ENCODE measurements around the gene OR51S1. TPM values are rescaled to one million over a fixed set of nuclear protein-coding genes. Genes with fewer than 3 reads are reported as not detected.

OR51S1 gene
- total and polyA plus RNA-seq, 10 of the 15 experiments (the other 5 are each of a cell fraction or from before 2014, with no cell fraction given), result not detected

- no peaks in the 10 kb centered on the region for H3K79me2 ChIP-seq (ENCODE audit: control insufficient read depth, insufficient read depth, low read length)
- in situ Hi-C loops (cut with MboI), result no loop called here
- SMC1A ChIA-PET (ENCODE audit: uncharacterized antibody, unreplicated experiment), result no interaction called here
- no peaks in the 10 kb centered on the region for H3K36me3 ChIP-seq (ENCODE audit: control insufficient read depth in 2 of 2, insufficient read depth in 2 of 2, low read length in 1 of 2)
- CTCF ChIA-PET, result no interaction called here
- WGBS (ENCODE audit: insufficient coverage, insufficient replicate concordance, low lambda C conversion rate, missing lambda C conversion rate), result 16% methylated on average over 3 of the region's 3 CpGs
- H3K4me1 ChIP-seq (ENCODE audit: control insufficient read depth, insufficient read depth, low read length), result no peaks in the 10 kb centered on the region
- ATAC-seq (no peak), DNase-seq (ENCODE audit: low read depth, low spot score) (no peak), FAIRE-seq (no peak)
- intact Hi-C loops (cut with micrococcal nuclease; ENCODE audit: unreplicated experiment), result no loop called here
- no peak overlapping the region for H3K27ac ChIP-seq (ENCODE audit: control insufficient read depth, insufficient read depth)
- no peak for TF ChIP-seq E4F1 (IDR thresholded peaks at IDR 0.05; ENCODE audit: borderline replicate concordance, partially characterized antibody)
- TF ChIP-seq RFX5 (IDR thresholded peaks at IDR 0.05; ENCODE audit: low read depth, low read length), result no peak
- H4K20me1 ChIP-seq (ENCODE audit: control insufficient read depth, insufficient read depth), result no peaks in the 10 kb centered on the region
- no peaks in the 10 kb centered on the region for H3K27me3 ChIP-seq (replicated peaks in 1 of 2; ENCODE audit: control insufficient read depth in 2 of 2, insufficient read depth in 2 of 2, low read length in 1 of 2)
- H3K4me2 ChIP-seq (ENCODE audit: control insufficient read depth, insufficient read depth), result no peak overlapping the region
- RAD21 ChIA-PET (ENCODE audit: unreplicated experiment), result no interaction called here
- no peak overlapping the region for H2AFZ ChIP-seq (ENCODE audit: control insufficient read depth, low read depth, low read length)
- no peak overlapping the region for H3K9ac ChIP-seq (ENCODE audit: control insufficient read depth, insufficient read depth, low read length)
- no peak overlapping the region for H3K4me3 ChIP-seq
- BruUV-seq (replicated peaks), result no TSS peak
- H3K9me3 ChIP-seq (replicated peaks; ENCODE audit: control insufficient read depth, insufficient read depth, low read length), result no peaks in the 10 kb centered on the region
- POLR2A ChIA-PET, result no interaction called here
Measured at GRCh38 chr11:4886186-4886585, 37.2 kb upstream of the OR51S1 start.

GRCh38 chr11:4884361-4884760, 35.4 kb upstream of the OR51S1 start:
- DNase-seq (ENCODE audit: low read depth, low spot score), result no peak
- no peaks in the 10 kb centered on the region for H3K27me3 ChIP-seq (replicated peaks in 1 of 2; ENCODE audit: control insufficient read depth in 2 of 2, insufficient read depth in 2 of 2, low read length in 1 of 2)
- ChIA-PET RAD21 (ENCODE audit: unreplicated experiment) (no interaction called here), SMC1A (ENCODE audit: uncharacterized antibody, unreplicated experiment) (no interaction called here), POLR2A (no interaction called here), CTCF (no interaction called here)
- no peak overlapping the region for H3K9ac ChIP-seq (ENCODE audit: control insufficient read depth, insufficient read depth, low read length)
- no peak for TF ChIP-seq RELA (IDR thresholded peaks at IDR 0.05; ENCODE audit: borderline replicate concordance, partially characterized antibody)
- no peak for TF ChIP-seq POLR2AphosphoS2 (IDR thresholded peaks at IDR 0.05; ENCODE audit: low read depth, low read length)
- no peak for TF ChIP-seq NR2C2 (IDR thresholded peaks at IDR 0.05; ENCODE audit: borderline replicate concordance, control insufficient read depth, insufficient read length, low read depth)
- TF ChIP-seq MTA3 (IDR thresholded peaks at IDR 0.05; ENCODE audit: borderline replicate concordance, low read length), result no peak
- TF ChIP-seq NRF1 (conservative IDR thresholded peaks at IDR 0.05; ENCODE audit: low read depth, low read length), result no peak
- H3K9me3 ChIP-seq (replicated peaks; ENCODE audit: control insufficient read depth, insufficient read depth, low read length), result no peaks in the 10 kb centered on the region
- H3K27ac ChIP-seq (ENCODE audit: control insufficient read depth, insufficient read depth), result no peak overlapping the region
- no TSS peak for BruUV-seq (replicated peaks)
- ATAC-seq, result no peak
- whole genome bisulfite sequencing (ENCODE audit: insufficient coverage, insufficient replicate concordance, low lambda C conversion rate, missing lambda C conversion rate), result 30% methylated on average over 3 of the region's 3 CpGs
- H3K4me3 ChIP-seq, result no peak overlapping the region
- H3K4me2 ChIP-seq (ENCODE audit: control insufficient read depth, insufficient read depth), result no peak overlapping the region
- no peaks in the 10 kb centered on the region for H3K36me3 ChIP-seq (ENCODE audit: control insufficient read depth in 2 of 2, insufficient read depth in 2 of 2, low read length in 1 of 2)
- H4K20me1 ChIP-seq (ENCODE audit: control insufficient read depth, insufficient read depth), result no peaks in the 10 kb centered on the region
- no peaks in the 10 kb centered on the region for H3K4me1 ChIP-seq (ENCODE audit: control insufficient read depth, insufficient read depth, low read length)
- no peak overlapping the region for H2AFZ ChIP-seq (ENCODE audit: control insufficient read depth, low read depth, low read length)
- in situ Hi-C loops (cut with MboI), result no loop called here
- FAIRE-seq, result no peak
- H3K79me2 ChIP-seq (ENCODE audit: control insufficient read depth, insufficient read depth, low read length), result no peaks in the 10 kb centered on the region
- intact Hi-C loops (cut with micrococcal nuclease; ENCODE audit: unreplicated experiment), result no loop called here
